NCI-H1436 treated with DMSO at 0.1 percent for 48 hours (cell line): ENCODE data around the gene TCERG1L.
"Not testable (repeated sequence)": the region's sequence is repeated elsewhere in the genome, so short reads cannot be mapped to it uniquely, and the experiment has no call there.

Source experiments
- DNase-seq: peaks from one replicate; lab custom pipeline; 2025; lab: John Stamatoyannopoulos, UW

TCERG1L gene

DNA sequence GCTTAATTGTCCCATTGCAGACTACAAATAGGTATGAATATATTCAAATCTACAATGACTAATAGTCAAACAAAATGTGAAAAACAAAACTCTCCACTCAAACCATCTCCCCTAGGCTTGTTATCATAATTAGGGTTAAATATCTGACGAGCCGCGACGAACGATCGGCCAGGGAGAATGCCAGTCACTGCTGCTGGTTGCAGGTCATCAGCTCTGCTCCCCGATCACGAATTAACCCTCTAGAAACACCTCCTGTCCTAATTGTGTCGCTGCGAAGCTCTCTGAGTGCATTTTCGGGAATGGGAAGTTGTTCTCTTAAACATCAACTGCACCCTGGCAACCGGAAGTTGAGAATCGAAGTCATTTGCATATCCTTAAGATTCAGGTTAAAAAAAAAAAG, 167.3 kb downstream of the TCERG1L start:
- no peak for DNase-seq

DNA sequence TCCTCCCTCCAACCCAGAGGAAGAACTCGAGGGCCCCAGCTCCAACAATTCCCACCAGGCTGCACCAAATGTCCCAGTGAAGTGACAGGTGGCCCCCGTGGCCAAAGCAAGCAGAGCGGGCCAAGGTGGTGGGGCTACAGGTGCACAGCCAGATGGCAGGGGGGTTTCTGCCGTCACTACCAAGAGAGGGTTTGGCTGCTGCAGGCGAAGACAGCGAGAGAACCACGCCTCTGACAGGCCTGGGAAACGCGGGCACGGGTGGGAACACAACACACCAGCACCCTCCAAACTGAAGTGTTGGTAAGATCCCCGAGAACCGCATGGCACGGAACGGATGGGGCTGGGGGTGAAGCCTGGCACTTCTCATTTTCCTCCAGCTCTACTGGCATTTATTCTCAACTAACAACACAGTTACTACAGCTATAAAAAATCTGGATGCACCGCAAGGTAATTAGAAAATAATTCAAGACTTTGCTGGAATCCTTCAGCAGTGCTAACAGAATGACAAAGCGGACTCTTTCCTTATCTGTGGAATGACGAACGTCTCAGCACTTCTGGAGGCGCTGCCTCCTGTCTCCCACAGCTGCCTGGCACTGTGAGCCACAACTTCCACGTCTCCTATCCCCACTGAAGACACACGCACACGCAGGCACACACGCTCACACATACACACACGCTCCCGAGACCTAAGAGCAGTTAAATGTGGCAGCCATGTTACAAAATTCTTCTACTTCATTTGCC, 167.9 kb downstream of the TCERG1L start:
- no peak for DNase-seq

GRCh38 chr10:131142517-131143380, 168.8 kb downstream of the TCERG1L start:
- DNase-seq: no peak

DNA sequence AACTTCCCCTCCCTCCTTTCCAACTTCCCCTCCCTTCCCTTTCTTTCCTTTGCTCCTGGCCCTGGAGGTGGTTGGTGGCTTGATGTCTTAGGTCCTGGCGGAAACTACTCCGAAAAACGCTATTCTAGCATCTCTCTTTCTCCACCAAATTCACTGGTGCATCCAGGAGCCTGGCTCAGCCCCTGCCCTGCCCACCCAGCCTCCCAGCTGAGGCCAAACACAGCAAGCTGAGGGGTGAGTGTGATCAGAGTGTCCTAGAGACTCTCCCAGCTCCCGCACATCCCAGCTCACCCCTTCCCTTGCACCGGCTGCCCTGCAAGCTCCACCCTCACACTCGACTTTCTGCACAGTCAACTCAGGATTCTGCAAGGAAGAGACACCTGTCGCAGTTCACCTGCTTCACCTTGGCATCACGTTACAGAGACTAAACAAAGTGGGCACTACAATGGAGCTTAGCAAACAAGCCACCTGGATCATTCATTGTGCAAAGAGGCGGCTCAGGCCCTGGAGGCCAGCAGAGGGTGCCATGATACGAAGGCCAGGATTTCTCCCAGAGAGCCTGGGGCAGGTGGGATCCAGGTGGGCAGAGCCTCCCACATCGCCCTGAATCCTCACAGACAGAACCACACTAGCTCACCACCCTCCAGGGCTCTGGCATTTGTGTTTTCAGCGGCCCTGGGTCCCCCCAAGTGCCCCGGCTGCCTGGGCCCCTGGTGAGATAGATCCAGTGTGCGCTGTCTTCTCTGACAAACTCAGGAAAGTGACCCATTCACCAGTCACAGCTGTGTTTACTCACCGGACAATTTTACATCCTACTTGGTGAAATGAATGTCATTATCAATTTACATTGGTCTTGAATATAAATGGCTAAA, 169.6 kb downstream of the TCERG1L start:
- DNase-seq: peak; percentile 93

GRCh38 chr10:131141207-131141606, 170.3 kb downstream of the TCERG1L start:
- DNase-seq: no peak

GRCh38 chr10:131140606-131141005, 170.9 kb downstream of the TCERG1L start:
- no peak for DNase-seq

DNA sequence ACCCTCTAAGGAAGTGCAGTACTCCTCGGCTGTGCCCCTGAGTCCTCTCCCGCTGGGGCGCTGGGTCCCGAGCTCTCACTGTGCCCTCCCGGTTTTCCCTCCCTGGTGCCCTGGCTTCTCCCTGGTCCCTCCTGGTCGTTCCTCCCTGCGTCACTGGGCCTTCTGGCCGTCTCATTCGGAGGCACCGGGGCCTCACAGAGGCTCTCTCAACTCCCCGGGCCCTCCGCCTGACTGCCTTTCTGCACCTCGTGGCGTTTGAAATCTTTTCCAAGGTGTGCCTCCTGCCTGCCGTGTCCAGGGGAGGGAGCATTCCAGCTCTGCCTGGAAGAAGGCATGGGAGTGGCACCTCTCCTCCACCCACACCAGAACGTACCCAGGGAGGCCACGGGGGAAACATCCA, 174.3 kb downstream of the TCERG1L start:
- no peak for DNase-seq

GRCh38 chr10:131136336-131136735, 175.2 kb downstream of the TCERG1L start:
- not testable (repeated sequence) for DNase-seq

GRCh38 chr10:131135716-131136115, 175.8 kb downstream of the TCERG1L start:
- DNase-seq: no peak

GRCh38 chr10:131134651-131135050, 176.9 kb downstream of the TCERG1L start:
- no peak for DNase-seq

- DNase-seq: no peak
These were observed 177.4 kb downstream of the TCERG1L start for GRCh38 chr10:131134001-131134576.

DNA sequence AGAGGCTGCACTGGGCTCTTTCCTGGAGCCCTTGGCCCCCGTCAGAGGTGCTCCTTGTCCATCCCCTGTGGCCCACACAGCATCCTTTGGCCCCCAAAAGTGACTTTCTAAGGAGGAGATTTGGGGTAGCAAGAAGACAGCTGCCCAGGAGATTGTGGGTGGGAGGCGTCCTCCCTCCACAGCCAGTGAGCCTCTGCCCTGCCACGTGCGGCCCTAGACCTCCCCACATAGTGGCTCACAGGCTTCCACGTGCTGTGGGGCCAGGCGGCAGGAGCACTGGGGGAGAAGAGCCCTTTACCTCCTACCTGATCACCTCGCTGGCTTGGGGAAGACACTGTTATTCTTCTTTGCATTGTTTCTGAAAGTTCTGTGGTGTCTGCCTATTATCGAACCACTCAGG, 178.8 kb downstream of the TCERG1L start:
- DNase-seq: no peak

GRCh38 chr10:131131726-131132591, 179.6 kb downstream of the TCERG1L start:
- DNase-seq: no peak

DNA sequence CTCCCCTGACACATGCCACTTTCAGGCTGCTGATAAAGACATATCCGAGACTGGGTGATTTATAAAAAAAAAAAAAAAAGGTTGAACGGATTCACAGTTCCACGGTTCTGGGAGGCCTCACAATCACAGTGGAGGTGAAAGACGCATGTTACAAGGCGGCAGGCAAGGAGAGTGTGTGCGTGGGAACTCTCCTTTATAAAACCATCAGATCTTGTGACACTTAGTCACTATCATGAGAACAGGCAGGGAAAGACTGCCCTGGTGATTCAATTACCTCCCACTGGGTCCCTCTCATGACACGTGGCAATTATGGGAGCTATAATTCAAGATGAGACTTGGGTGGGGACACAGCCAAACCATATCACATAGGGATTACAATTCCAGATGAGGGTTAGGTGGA, 181.5 kb downstream of the TCERG1L start:
- no peak for DNase-seq

DNA sequence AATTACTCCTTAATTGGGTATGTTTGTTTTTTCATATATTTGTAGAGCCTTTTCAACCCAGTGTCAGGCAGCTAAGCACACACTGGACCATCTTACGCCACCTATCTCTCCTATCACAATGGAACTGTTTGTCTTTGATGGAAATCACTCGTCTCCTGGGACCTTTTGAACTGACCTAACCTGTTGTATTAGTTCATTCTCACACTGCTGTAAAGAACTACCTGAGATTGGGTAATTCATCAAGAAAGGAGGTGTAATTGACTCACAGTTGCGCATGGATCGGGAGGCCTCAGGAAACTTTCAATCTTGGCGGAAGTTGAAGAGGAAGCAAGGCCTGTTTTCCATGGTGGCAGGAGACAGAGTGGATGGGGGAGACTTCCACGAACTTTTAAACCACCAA, 182.0 kb downstream of the TCERG1L start:
- no peak for DNase-seq

DNA sequence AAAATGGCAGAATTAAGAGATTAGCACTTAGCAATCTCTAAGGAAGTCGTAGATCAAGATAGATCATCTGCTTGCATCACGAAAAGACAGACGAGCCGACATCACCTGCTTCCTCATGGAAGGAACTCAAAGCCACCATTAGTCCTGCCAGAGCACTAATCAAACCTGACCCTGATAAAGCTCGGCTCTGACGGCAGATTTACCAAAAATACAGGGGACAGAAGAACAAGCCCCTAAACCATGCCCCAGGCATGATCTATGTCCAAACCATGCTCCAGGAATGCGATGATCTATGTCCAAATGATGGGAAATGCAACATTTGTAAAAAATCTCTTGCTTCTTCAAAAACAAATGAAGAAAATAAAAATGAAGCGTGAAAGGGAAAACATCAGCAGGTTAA, 182.8 kb downstream of the TCERG1L start:
- DNase-seq: no peak

DNA sequence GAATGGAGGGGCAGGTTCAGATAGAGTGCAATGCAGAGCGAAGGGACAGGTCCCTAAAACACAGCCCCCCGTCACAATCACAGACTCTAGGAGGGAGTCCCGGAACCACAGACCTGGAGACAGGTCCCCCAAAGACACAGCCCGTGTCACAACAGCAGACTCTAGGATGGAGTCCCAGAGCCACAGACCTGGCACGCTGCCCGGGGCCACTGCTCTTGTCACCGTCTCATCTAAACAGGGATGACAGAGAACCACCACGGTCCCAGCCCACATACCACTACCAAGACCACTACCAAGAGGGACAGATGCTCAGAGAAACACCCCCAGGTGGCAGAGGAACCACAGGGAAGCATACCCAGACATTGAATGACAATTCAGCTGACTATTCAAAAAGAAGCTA, 183.9 kb downstream of the TCERG1L start:
- DNase-seq: no peak

- no peak for DNase-seq
These were observed 184.4 kb downstream of the TCERG1L start for GRCh38 chr10:131127138-131127589.

GRCh38 chr10:131126321-131127137, 185.0 kb downstream of the TCERG1L start:
- DNase-seq: no peak
